Spleen (tissue), 7 donors: ENCODE data around the gene SRGAP2.
"Not testable (repeated sequence)": the region's sequence is repeated elsewhere in the genome, so short reads cannot be mapped to it uniquely, and the experiment has no call there.

Source experiments
- CTCF ChIP-seq, 11 experiments: fragments of 200-600 bp in 7 of 11; fragments of 450-650 bp in 4 of 11; sonication (generic) in 4 of 11; IDR thresholded peaks in 8 of 11; conservative IDR thresholded peaks in 3 of 11; 1 replicate in 7 of 11; 2 replicates in 4 of 11; pipeline versions ENCODE4 v1.4.0 to v1.8.0; 2016 to 2021; ENCODE audit warnings: antibody characterized with exemption in 11 of 11, inconsistent platforms in 4 of 11, mild to moderate bottlenecking in 1 of 11
- POLR2A ChIP-seq, 3 donors: fragments of 450-650 bp; IDR thresholded peaks; one replicate each; pipeline ENCODE4 v1.5.1; 2017; ENCODE audit warnings: antibody characterized with exemption in 3 of 3, mild to moderate bottlenecking in 1 of 3
- POLR2AphosphoS5 ChIP-seq, 3 donors: sonication (generic); formaldehyde crosslinking; IDR thresholded peaks; one replicate each; pipeline ENCODE4 v1.5.1; 2017; ENCODE audit warnings: antibody characterized with exemption in 3 of 3
- donor health status: DM: no; HTN: no; CAD: no; lungs with moderate emphysema.
- donor health status: DM: no; HTN: no; CAD: no.
- donor health status: DM: no; HTN: no; CAD: no.

DNA sequence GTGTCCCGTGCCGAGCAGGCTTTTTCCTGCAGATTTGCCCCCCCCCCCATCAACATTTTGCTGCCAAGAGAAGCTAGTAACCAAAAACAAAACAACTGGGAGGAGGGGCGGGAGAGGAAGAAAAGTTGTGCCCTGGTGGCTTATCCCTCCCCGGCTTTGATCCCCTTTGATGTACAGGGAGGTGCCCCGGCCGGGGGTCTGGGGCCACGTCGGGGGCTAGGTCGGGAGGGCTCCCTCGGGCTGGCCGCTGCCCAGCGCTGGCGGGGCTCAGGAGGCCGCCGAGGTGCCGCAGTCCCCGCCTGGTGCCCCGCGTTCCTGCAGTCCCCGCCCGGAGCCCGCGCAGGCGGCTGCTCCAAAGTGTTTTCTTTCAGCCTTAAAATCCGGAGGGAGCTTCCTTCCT, 1.5 kb downstream of the SRGAP2 start:
- peak in 2 of 3 donors; percentile 32 to 53 for TF ChIP-seq POLR2AphosphoS5 (IDR thresholded peaks at IDR 0.05)
- TF ChIP-seq CTCF (IDR thresholded peaks at IDR 0.05 in 8 of 11, conservative IDR thresholded peaks at IDR 0.05 in 3 of 11); POLR2A (IDR thresholded peaks at IDR 0.05): not testable (repeated sequence)
